Measurements from ENCODE around the gene ARHGEF39. TPM values are rescaled to one million over a fixed set of nuclear protein-coding genes. Genes with fewer than 3 reads are reported as not detected.

Gene ARHGEF39
- polyA plus RNA-seq, 3 donors, result 0.13 to 0.53 (median 0.42) TPM

GRCh38 chr9:35635730-35636129 lies 29.3 kb downstream of the ARHGEF39 start:
- Mint-ChIP-seq H3K4me3 (no peak overlapping the region), H3K36me3 (peaks cover 6% of the 10 kb centered on the region in 2 donors), H3K9me3 (peaks cover 0 to 4% (median 3%) of the 10 kb centered on the region in 7 donors), H3K27ac (peak overlapping the region; percentile 72 to 92 (median 88)), H3K27me3 (ENCODE audit: low read depth in 3 of 3) (peaks cover 0 to 2% (median 0%) of the 10 kb centered on the region in 3 donors), H3K4me1 (peaks cover 70% of the 10 kb centered on the region)
- no peaks in the 10 kb centered on the region for H4K20me1 ChIP-seq (ENCODE audit: insufficient read depth, low read length)
- no peaks in the 10 kb centered on the region for H3K79me2 ChIP-seq (ENCODE audit: insufficient read depth, low read length)
- H3K4me1 ChIP-seq (ENCODE audit: control insufficient read depth in 1 of 2, insufficient read depth in 2 of 2, low read length in 2 of 2), result peaks cover 69 to 71% of the 10 kb centered on the region in 2 donors
- intact Hi-C loops (cut with micrococcal nuclease), result no loop called here
- no peaks in the 10 kb centered on the region for H3K36me3 ChIP-seq (replicated peaks in 1 of 2; ENCODE audit: control insufficient read depth in 1 of 2, insufficient read depth in 2 of 2, low read length in 2 of 2)
- no peaks in the 10 kb centered on the region for H3K9me3 ChIP-seq (replicated peaks in 1 of 2; ENCODE audit: control insufficient read depth in 1 of 2, insufficient read depth in 1 of 2, low read length in 2 of 2)
- H3K4me2 ChIP-seq (replicated peaks; ENCODE audit: extremely low read depth, low read length, poor library complexity, severe bottlenecking), result peak overlapping the region; percentile 52
- H3K9ac ChIP-seq (ENCODE audit: insufficient read depth, low read length, poor library complexity, severe bottlenecking), result no peak overlapping the region
- DNase-seq, result no peak
- H2AFZ ChIP-seq (ENCODE audit: insufficient read depth, low read depth, low read length, poor library complexity, severe bottlenecking), result no peak overlapping the region
- no peak for TF ChIP-seq CTCF (IDR thresholded peaks at IDR 0.05)
- peak overlapping the region; percentile 71 to 90 for H3K27ac ChIP-seq (ENCODE audit: low read depth in 1 of 2, low read length in 2 of 2)
- H3K27me3 ChIP-seq (ENCODE audit: control insufficient read depth in 2 of 2, insufficient read depth in 2 of 2, low read length in 2 of 2), result no peaks in the 10 kb centered on the region
- peak overlapping the region in 1 of 3 experiments; percentile 15 for H3K4me3 ChIP-seq (replicated peaks in 1 of 3; ENCODE audit: low read depth in 2 of 3, low read length in 3 of 3)

DNA sequence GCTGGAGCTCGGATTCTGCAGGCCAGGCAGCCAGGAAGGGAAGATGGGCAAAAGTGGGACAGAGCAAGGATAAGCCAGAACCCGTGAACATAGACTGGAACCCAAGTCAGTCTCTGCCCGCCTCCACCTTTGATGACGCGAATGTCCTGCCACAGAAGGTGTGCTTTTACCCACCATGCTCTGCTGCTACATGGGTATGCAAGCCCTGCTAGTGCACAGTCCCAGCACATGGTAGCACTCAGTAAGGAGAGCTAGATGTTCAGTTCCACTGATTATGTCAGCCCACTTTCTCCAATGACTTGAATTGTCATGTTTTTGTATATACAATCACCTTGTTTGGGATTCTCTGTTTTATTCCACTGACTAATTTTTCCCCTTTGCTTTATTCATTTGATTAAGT lies 35.4 kb downstream of the ARHGEF39 start:
- Mint-ChIP-seq H3K4me3 (no peak overlapping the region), H3K36me3 (no peaks in the 10 kb centered on the region), H3K4me1 (peaks cover 16% of the 10 kb centered on the region), H3K27ac (no peak overlapping the region), H3K9me3 (no peaks in the 10 kb centered on the region), H3K27me3 (ENCODE audit: low read depth in 3 of 3) (no peaks in the 10 kb centered on the region)
- Histone ChIP-seq H3K4me1 (ENCODE audit: control insufficient read depth in 1 of 2, insufficient read depth in 2 of 2, low read length in 2 of 2) (peaks cover 8 to 12% of the 10 kb centered on the region in 2 donors), H3K9ac (ENCODE audit: insufficient read depth, low read length, poor library complexity, severe bottlenecking) (no peak overlapping the region), H2AFZ (ENCODE audit: insufficient read depth, low read depth, low read length, poor library complexity, severe bottlenecking) (no peak overlapping the region), H4K20me1 (ENCODE audit: insufficient read depth, low read length) (no peaks in the 10 kb centered on the region), H3K79me2 (ENCODE audit: insufficient read depth, low read length) (no peaks in the 10 kb centered on the region), H3K36me3 (replicated peaks in 1 of 2; ENCODE audit: control insufficient read depth in 1 of 2, insufficient read depth in 2 of 2, low read length in 2 of 2) (no peaks in the 10 kb centered on the region), H3K9me3 (replicated peaks in 1 of 2; ENCODE audit: control insufficient read depth in 1 of 2, insufficient read depth in 1 of 2, low read length in 2 of 2) (no peaks in the 10 kb centered on the region), H3K4me3 (replicated peaks in 1 of 3; ENCODE audit: low read depth in 2 of 3, low read length in 3 of 3) (no peak overlapping the region), H3K4me2 (replicated peaks; ENCODE audit: extremely low read depth, low read length, poor library complexity, severe bottlenecking) (no peak overlapping the region), H3K27me3 (ENCODE audit: control insufficient read depth in 2 of 2, insufficient read depth in 2 of 2, low read length in 2 of 2) (no peaks in the 10 kb centered on the region), H3K27ac (ENCODE audit: low read depth in 1 of 2, low read length in 2 of 2) (no peak overlapping the region)
- intact Hi-C loops (cut with micrococcal nuclease), result no loop called here
- WGBS (ENCODE audit: insufficient coverage), result 93% methylated on average over 5 of the region's 5 CpGs
- TF ChIP-seq CTCF (IDR thresholded peaks at IDR 0.05), result no peak
- DNase-seq, result no peak
